Left forelimb (tissue), 1 donor: ENCODE data around the gene DDX28.

Source experiments
- DNase-seq: peaks from one replicate; pipeline ENCODE4 v3.0.0-alpha.2; 2018; ENCODE audit warnings: low spot score

The DDX28 gene, protein sequence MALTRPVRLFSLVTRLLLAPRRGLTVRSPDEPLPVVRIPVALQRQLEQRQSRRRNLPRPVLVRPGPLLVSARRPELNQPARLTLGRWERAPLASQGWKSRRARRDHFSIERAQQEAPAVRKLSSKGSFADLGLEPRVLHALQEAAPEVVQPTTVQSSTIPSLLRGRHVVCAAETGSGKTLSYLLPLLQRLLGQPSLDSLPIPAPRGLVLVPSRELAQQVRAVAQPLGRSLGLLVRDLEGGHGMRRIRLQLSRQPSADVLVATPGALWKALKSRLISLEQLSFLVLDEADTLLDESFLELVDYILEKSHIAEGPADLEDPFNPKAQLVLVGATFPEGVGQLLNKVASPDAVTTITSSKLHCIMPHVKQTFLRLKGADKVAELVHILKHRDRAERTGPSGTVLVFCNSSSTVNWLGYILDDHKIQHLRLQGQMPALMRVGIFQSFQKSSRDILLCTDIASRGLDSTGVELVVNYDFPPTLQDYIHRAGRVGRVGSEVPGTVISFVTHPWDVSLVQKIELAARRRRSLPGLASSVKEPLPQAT

DNA sequence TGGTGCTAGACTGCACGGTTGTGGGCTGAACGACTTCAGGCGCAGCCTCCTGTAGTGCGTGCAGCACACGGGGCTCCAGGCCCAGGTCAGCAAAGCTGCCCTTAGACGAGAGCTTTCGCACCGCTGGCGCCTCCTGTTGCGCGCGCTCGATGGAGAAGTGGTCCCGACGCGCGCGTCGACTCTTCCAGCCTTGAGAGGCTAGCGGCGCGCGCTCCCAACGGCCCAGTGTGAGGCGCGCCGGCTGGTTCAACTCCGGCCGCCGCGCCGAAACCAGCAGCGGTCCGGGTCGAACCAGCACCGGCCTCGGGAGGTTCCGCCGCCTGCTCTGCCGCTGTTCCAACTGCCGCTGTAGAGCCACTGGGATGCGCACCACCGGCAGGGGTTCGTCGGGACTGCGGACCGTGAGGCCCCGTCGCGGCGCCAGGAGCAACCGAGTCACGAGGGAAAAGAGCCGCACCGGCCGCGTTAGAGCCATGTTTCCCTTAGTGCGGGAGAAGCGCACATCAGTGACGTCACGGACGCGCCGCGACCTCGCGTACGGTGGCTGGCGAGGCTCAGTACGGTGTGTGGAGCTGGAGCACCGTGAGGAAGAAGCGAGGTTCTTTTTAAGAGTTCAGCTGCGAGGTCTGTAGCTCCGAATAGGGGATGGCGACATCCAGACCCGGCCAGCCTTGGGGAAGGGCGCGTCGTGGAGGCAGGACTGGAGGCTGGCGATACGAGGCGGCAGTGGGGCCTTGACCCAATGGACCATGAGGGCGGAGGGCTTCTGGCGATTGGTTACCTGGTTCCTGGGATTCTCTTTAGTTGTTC lies at the start of gene DDX28, which contains the start of gene DUS2:
Gene DDX28, minus strand, starts transcription at position 505 of the 810 bp plus-strand sequence. Its CDS starts 30 bp downstream, at position 475.
Gene DUS2, plus strand, starts transcription at position 557 of the 810 bp plus-strand sequence. CDS start 14,740 bp downstream, outside the sequence.
- DNase-seq: peak; percentile 96

DNA sequence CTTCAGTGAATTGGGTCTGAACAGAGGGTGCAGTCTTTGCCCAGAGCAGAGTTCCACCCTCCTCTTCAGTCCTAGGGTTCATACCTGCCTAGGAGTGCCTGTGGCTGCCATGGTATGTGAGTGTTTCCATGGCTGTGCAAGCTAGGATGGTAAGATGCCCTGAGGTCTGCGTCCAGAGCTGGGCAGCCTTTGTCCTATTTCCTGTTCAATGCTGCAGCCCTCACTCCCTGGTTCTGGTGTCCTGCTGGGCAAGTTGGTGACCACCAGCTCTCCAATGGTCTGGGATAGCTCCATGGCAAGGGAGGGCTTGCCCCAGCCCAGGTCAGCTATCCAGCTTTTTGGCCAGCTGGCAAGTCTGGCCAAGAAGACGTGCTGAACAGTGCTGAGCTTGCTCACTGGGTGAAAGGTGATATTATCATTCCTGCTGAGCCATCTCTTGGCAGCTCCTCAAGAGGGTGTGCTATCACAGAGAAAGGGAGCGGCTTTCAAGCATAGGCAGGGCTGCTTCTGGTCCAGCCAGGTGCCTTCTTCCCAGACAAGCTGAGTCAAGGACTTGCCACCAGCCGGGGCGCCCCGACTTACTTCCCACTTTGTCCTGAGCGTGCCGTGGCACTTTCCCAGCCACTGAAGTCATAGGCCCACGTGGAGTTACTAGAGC lies 49.1 kb upstream of the DDX28 start:
- no peak for DNase-seq

- no peak for DNase-seq
Measured at GRCh38 chr16:68071518-68071901, 48.5 kb upstream of the DDX28 start.

DNA sequence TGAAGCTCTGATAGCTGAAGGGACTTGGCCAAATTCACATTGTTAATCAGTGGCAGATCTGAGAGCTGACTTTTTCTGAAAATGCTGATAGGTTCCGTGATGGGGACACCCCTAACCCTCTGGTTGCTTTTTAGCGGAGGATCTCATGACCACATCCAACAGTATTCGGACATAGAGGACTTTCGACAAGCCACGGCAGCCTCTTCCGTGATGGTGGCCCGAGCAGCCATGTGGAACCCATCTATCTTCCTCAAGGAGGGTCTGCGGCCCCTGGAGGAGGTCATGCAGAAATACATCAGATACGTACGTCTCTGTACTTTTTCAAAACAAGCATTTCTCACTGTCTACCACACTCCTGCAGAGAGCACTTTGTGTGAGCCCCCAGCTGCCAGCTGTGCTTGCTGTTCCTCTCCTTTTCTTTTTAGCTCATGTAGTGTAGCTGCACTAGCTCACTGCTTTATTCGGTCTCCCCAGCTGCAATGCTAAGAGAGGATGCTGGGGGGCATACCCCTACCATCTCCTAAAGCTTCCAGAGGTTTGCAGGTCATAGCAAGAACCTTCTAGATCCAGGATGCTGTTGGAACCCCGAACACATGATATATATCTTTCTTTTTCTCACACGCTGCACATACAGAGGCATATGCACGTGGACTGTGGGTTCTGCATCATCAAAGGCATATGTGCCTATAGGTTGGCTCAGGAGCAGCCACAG lies 47.9 kb upstream of the DDX28 start:
- DNase-seq: no peak

DNA sequence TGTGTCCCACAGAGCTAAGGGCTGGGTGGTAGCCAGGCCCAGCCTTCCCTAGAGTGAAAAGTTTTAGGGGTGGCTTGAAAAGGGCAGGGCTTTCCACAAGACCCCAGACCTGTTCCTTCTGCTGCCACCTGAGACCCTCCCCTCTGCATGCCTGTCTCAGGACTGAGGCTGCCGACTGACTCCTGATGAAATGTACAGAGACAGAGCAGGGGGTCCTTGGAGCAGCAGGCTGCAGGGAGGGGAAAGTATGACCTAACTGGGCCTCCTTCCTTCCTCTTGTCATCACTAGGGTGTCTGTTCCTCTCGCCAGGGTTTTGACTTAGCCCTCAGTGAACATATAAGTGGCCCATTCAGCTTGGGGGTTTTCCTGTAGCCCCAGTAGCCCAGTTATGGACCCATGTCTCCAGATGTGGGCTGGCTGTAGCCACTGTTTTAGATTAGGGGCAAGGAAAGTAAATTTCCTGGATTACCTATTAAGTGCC lies 47.3 kb upstream of the DDX28 start:
- DNase-seq: no peak

GRCh38 chr16:68069511-68070248 lies 46.6 kb upstream of the DDX28 start:
- no peak for DNase-seq

GRCh38 chr16:68068926-68069325 lies 45.9 kb upstream of the DDX28 start:
- no peak for DNase-seq

DNA sequence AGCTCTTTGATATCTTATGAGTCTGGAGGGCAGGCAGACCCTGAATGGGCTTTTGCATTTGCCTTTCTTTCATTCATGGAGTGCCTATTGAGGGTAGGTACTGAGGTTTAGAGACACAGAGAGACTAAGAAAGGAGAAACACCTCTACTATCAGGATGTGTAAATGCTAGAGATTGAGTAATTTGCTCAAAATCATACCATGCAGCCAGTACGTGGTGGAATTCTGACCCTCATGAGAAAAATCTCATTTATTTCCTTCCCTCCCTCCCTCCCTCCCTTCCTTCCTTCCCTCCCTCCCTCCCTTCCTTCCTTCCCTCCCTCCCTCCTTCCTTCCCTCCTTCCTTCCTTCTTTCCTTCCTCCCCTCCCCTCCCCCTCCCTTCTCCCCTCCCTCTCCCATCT lies 43.7 kb upstream of the DDX28 start:
- no peak for DNase-seq

DNA sequence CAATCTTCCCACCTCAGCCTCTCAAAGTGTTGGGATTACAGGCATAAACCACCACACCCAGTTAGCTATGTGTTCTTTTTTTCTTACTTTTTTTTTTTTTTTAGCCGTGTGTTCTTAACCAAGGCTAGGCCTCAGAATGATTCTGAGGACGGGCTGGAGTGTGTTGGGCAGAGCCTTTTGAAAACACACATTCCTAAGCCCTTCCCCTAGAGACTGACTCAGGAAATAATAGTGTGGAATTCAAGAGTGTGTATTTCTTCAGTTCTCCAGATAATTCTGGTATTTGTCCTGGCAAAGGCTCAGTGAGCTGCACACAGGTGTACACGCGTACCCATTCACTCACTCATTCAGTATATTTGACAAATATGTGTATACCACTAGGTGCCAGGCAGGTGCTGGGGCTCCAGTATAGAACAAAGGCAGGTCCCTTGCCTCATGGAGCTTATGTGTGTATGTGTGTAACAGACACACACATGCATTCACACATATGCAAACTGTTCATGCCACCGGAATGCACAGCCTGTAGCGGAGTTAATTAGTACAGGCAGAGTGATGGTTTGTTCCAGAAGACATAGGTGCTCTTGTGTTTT lies 42.8 kb upstream of the DDX28 start:
- no peak for DNase-seq

GRCh38 chr16:68064791-68065365 lies 41.8 kb upstream of the DDX28 start:
- no peak for DNase-seq

GRCh38 chr16:68062910-68063393 lies 39.9 kb upstream of the DDX28 start:
- no peak for DNase-seq

GRCh38 chr16:68061396-68061795 lies 38.4 kb upstream of the DDX28 start:
- DNase-seq: no peak

DNA sequence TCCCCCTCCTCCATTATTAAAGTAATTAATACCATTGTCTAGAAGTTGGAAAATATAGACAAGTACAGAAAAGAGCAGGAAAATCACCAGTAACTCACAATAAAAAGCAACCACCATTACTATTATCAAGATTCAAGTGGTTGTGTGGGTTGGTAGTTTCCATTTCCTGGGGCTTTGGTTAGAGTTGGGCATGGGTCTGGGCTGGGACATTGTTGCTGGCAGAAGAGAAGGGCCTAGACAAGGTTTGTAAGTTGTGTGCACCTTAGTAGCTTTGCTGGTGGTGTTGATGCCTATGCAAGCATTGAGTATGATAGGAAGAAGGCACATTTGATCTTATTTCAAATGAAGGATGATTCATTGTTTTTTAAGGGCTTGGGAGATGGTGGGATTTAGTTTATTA lies 36.8 kb upstream of the DDX28 start:
- DNase-seq: no peak

DNA sequence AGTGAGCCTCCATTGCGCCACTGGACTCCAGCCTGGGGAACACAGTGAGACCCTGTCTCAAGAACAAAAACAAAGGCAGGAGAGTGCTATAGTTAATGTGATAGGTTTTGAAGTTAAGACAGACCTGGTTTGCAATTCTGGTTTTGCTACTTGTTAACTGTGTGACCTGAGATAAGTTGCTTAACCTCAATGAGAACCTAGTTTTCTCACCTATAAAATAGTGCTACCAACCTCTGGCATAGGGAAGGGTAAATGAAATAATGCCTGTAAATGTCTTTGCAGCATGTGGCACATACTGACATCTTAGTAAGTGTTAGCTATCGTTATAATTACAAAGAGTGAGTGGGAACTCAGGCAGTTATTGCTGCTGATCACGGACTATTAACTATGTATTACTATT lies 32.4 kb upstream of the DDX28 start:
- no peak for DNase-seq

GRCh38 chr16:68049449-68049848 lies 26.4 kb upstream of the DDX28 start:
- DNase-seq: no peak

DNA sequence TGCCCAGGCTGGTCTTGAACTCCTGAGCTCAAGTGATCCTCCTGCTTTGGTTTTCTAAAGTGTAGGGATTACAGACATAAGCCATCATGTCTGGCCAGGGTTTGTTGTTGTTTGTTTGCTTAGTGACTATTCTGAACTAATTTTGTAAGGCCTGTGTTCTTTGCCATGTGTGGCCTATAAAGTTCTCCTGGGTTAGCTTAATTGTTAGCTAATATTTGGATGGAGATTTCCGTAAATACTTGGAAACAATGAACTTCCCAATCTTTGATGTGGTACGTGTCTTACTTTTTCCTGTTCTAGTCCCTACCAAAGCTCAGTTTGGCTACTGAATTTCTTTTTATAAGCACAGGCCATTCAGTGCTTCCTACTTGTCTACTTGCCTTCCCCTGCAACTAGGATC lies 25.0 kb upstream of the DDX28 start:
- no peak for DNase-seq

GRCh38 chr16:68046106-68046505 lies 23.1 kb upstream of the DDX28 start:
- DNase-seq: no peak

GRCh38 chr16:68041783-68042182 lies 18.8 kb upstream of the DDX28 start:
- no peak for DNase-seq

DNA sequence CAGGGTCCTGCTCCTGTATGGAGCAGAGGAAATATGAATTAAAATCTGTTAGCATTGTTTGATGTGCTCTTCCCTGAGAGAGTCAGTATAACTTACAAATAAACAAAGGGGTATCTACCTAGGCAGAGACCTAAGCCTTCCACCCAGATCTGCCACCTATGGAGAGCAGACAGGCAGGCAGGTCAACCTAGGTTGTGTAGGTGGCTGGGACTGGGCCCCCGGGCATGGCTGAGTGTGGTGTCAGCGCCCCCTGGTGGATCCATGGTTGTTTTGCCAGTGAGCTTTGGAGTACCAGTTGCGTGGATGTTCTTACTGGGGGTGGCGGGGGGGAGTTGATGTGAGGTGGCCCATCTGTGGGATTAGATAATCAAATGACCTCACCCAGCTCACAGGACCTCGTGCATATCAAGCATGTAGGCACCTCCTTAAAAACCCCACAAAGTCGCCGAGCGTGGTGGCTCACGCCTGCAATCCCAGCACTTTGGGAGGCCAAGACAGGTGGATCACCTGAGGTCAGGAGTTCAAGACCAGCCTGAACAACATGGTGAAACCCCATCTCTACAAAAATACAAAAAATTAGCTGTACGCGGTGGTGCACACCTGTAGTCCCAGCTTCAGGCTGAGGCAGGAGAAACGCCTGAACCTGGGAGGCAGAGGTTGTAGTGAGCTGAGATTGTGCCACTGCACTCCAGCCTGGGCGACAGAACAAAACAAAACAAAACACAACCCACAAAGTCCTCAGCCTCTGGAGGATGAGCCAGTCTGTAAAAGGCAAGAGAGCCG lies 17.7 kb upstream of the DDX28 start:
- DNase-seq: peak; percentile 81
